ENCODE measurements around the gene SKAP1.

DNA sequence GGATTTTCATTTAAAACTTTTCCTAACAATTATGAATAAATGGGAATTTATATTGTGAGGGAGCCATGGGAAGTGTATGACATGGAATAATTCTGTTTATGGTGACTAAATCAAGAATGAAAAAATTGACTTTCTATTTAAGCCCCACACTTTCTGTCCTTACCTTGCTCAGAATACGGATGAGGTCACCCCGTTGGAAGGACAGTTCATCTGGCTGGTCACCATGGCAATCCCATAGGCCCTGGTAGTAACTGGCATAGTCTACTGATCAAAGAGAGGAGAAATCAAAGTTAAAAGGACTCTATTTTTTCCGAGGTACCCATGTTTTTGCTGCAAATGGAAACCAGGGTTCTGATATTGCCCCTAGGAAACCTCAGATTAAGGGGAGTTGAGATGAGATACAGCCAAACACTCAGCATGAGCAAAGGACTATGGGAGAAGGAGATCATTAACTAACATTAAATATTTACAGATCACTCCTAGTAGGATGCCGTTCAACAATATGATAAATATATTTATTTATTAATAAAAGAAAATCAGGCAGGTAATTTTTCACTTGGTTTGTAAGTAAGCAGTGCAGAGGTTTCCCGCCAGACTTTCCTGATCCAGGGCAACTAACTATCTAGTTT lies 267.6 kb downstream of the SKAP1 start:
- TF ChIP-seq, protein P1, sequence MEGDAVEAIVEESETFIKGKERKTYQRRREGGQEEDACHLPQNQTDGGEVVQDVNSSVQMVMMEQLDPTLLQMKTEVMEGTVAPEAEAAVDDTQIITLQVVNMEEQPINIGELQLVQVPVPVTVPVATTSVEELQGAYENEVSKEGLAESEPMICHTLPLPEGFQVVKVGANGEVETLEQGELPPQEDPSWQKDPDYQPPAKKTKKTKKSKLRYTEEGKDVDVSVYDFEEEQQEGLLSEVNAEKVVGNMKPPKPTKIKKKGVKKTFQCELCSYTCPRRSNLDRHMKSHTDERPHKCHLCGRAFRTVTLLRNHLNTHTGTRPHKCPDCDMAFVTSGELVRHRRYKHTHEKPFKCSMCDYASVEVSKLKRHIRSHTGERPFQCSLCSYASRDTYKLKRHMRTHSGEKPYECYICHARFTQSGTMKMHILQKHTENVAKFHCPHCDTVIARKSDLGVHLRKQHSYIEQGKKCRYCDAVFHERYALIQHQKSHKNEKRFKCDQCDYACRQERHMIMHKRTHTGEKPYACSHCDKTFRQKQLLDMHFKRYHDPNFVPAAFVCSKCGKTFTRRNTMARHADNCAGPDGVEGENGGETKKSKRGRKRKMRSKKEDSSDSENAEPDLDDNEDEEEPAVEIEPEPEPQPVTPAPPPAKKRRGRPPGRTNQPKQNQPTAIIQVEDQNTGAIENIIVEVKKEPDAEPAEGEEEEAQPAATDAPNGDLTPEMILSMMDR (conservative IDR thresholded peaks at IDR 0.05), result no peak
- TF ChIP-seq EZH2 (IDR thresholded peaks at IDR 0.05; ENCODE audit: low read depth), result no peak
